A673 (cell line): ENCODE results near the gene SYS1. TPM values are rescaled to one million over a fixed set of nuclear protein-coding genes. Genes with fewer than 3 reads are reported as not detected.

Experiments
- BruUV-seq: library from RNA; stranded (reverse); fragments of 400-500 nt; replicated peaks from 2 replicates; lab custom pipeline; 2021; lab: Mats Ljungman, UMichigan
- CTCF ChIA-PET: fragments of 300-600 bp; sonication (Branson Sonifier 250); formaldehyde crosslinking; loops from one replicate; lab custom pipeline; 2022; ENCODE audit warnings: antibody characterized with exemption; lab: Charles Lee
- POLR2A ChIA-PET: fragments of 300-600 bp; sonication (Branson Sonifier 250); formaldehyde crosslinking; loops from one replicate; lab custom pipeline; 2022; ENCODE audit warnings: antibody characterized with exemption; ENCODE audit not compliant: low non-redundant PET; lab: Charles Lee
- DNase-seq: peaks from one replicate; pipeline ENCODE4 v3.0.0-alpha.2; 2015; ENCODE audit warnings: low spot score
- H3K27ac ChIP-seq: fragments of 200-600 bp; sonication (generic); 2 replicates; pipeline ENCODE4 v1.5.1; 2016; ENCODE audit warnings: mixed run types, low read depth, mild to moderate bottlenecking, mixed read lengths, antibody characterized with exemption, low read length; ENCODE audit not compliant: poor library complexity, severe bottlenecking
- H3K27me3 ChIP-seq: fragments of 200-600 bp; sonication (generic); replicated peaks from 2 replicates; pipeline ENCODE4 v1.6.1; 2017; ENCODE audit warnings: mixed run types, low read depth, mild to moderate bottlenecking, mixed read lengths, antibody characterized with exemption, low read length; ENCODE audit not compliant: insufficient read depth, poor library complexity
- H3K36me3 ChIP-seq: fragments of 200-600 bp; sonication (generic); 2 replicates; pipeline ENCODE4 v1.6.1; 2016; ENCODE audit warnings: mixed run types, mild to moderate bottlenecking, mixed read lengths, antibody characterized with exemption, low read length; ENCODE audit not compliant: insufficient read depth, poor library complexity, severe bottlenecking
- H3K4me1 ChIP-seq: fragments of 200-600 bp; sonication (generic); 2 replicates; pipeline ENCODE4 v1.6.1; 2017; ENCODE audit warnings: mixed run types, mild to moderate bottlenecking, mixed read lengths, antibody characterized with exemption, low read length; ENCODE audit not compliant: insufficient read depth, poor library complexity, severe bottlenecking
- H3K4me3 ChIP-seq: fragments of 200-600 bp; sonication (generic); 2 replicates; pipeline ENCODE4 v1.5.1; 2016; ENCODE audit warnings: low read depth, mixed run types, mild to moderate bottlenecking, mixed read lengths, low read length; ENCODE audit not compliant: poor library complexity, severe bottlenecking
- H3K9me3 ChIP-seq: fragments of 200-600 bp; sonication (generic); 2 replicates; pipeline ENCODE4 v1.6.1; 2016; ENCODE audit warnings: mixed run types, low read depth, mild to moderate bottlenecking, mixed read lengths, antibody characterized with exemption, low read length; ENCODE audit not compliant: poor library complexity, severe bottlenecking
- EZH2 ChIP-seq: fragments of 200-600 bp; sonication (generic); IDR thresholded peaks from 2 replicates; pipeline ENCODE4 v1.6.1; 2017; ENCODE audit warnings: borderline replicate concordance, low read depth, mild to moderate bottlenecking, mixed read lengths, antibody characterized with exemption, low read length; ENCODE audit not compliant: poor library complexity, severe bottlenecking
- intact Hi-C: fragments of 100-400 bp; cut with micrococcal nuclease; formaldehyde crosslinking; loops from one replicate; pipeline ENCODE4 v1.10.0; 2022; ENCODE audit not compliant: unreplicated experiment
- total RNA-seq: library from RNA; stranded (reverse); gene quantifications from 2 replicates; pipeline ENCODE4 v1.2.3, GENCODE V29; 2021
- TF ChIP-seq, protein P1 (sequence below): fragments of 300-800, 200-600 bp; sonication (generic); conservative IDR thresholded peaks from 2 replicates; pipeline ENCODE4 v1.5.1; 2017; ENCODE audit warnings: low read depth, mild to moderate bottlenecking, antibody characterized with exemption, low read length, moderate library complexity, mixed read lengths

Gene SYS1
- total RNA-seq, 1 experiment from 2014 or later: 22.8 TPM

- Histone ChIP-seq H3K36me3 (no peaks in the 10 kb centered on the region), H3K27me3 (peaks cover 4% of the 10 kb centered on the region), H3K9me3 (no peaks in the 10 kb centered on the region), H3K4me3 (no peak overlapping the region), H3K4me1 (peaks cover 7% of the 10 kb centered on the region), H3K27ac (peak overlapping the region; percentile 15)
- POLR2A ChIA-PET: interaction anchor here (0.6 kb wide), 1 partner anchor 477 kb away, joined by 3 read pairs; no protein-coding TSS in a partner anchor
- intact Hi-C loops: loop anchor here (1.0 to 5.0 kb wide), 3 partner anchors 118 to 453 kb away; no protein-coding TSS in a partner anchor
- no peak for DNase-seq
- CTCF ChIA-PET: interaction anchor here (0.6 to 2.9 kb wide), 9 partner anchors 10 to 452 kb away, joined by 3 to 17 read pairs (median 4); partner anchors contain the start of genes SYS1 and TOMM34
- no TSS peak for BruUV-seq
- TF ChIP-seq EZH2: no peak
- TF ChIP-seq, protein P1, sequence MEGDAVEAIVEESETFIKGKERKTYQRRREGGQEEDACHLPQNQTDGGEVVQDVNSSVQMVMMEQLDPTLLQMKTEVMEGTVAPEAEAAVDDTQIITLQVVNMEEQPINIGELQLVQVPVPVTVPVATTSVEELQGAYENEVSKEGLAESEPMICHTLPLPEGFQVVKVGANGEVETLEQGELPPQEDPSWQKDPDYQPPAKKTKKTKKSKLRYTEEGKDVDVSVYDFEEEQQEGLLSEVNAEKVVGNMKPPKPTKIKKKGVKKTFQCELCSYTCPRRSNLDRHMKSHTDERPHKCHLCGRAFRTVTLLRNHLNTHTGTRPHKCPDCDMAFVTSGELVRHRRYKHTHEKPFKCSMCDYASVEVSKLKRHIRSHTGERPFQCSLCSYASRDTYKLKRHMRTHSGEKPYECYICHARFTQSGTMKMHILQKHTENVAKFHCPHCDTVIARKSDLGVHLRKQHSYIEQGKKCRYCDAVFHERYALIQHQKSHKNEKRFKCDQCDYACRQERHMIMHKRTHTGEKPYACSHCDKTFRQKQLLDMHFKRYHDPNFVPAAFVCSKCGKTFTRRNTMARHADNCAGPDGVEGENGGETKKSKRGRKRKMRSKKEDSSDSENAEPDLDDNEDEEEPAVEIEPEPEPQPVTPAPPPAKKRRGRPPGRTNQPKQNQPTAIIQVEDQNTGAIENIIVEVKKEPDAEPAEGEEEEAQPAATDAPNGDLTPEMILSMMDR: no peak
These were observed 44.0 kb upstream of the SYS1 start for GRCh38 chr20:45318948-45319347.

- intact Hi-C loops: no loop called here
- H3K36me3 ChIP-seq: no peaks in the 10 kb centered on the region
- peaks cover 4% of the 10 kb centered on the region for H3K27me3 ChIP-seq
- no peak for DNase-seq
- CTCF ChIA-PET: interaction anchor here (2.9 kb wide), 1 partner anchor 116 kb away, joined by 17 read pairs; no protein-coding TSS in a partner anchor
- BruUV-seq: no TSS peak
- H3K27ac ChIP-seq: no peak overlapping the region
- H3K4me3 ChIP-seq: no peak overlapping the region
- no peaks in the 10 kb centered on the region for H3K9me3 ChIP-seq
- H3K4me1 ChIP-seq: peaks cover 16% of the 10 kb centered on the region
- POLR2A ChIA-PET: no interaction called here
- TF ChIP-seq EZH2: no peak
- TF ChIP-seq, protein P1: no peak
These were observed 41.9 kb upstream of the SYS1 start for GRCh38 chr20:45320948-45321595.

DNA sequence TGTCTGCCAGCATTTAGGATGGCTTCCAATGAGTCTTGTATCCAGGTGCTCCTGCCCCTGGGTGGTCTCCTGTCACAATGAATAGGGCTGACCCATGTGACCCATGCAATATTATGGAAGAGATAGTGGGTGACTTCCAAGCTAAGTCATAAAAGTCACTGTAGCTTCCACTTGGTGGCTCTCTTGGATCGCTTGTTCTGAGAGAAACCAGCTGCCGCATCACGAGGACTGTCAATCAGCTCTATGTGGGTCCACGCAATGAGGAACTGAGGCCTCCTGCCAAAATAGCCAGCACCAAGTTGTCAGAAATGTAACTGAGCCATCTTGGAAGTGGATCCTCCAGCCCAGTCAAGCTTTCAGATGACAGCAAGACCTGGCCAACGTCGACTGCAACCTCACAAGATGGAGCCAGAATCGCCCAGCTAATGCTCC, 40.0 kb upstream of the SYS1 start:
- peaks cover 5% of the 10 kb centered on the region for H3K36me3 ChIP-seq
- H3K27me3 ChIP-seq: no peaks in the 10 kb centered on the region
- no peaks in the 10 kb centered on the region for H3K9me3 ChIP-seq
- POLR2A ChIA-PET: no interaction called here
- intact Hi-C loops: no loop called here
- no peak overlapping the region for H3K27ac ChIP-seq
- DNase-seq: peak; percentile 34
- no peak overlapping the region for H3K4me3 ChIP-seq
- H3K4me1 ChIP-seq: peaks cover 16% of the 10 kb centered on the region
- TF ChIP-seq EZH2: no peak
- TF ChIP-seq, protein P1: peak; percentile 28; the same call in 1 of the 2 replicates
- no TSS peak for BruUV-seq
- CTCF ChIA-PET: interaction anchor here (1.1 to 1.3 kb wide), 2 partner anchors 114 to 127 kb away, joined by 3 to 9 read pairs; no protein-coding TSS in a partner anchor
